GM12873 (cell line): ENCODE results near the gene RAB3B.

Experiments
- TF ChIP-seq, protein P1 (sequence below): IDR thresholded peaks from 2 replicates; pipeline ENCODE4 v1.5.1; 2012; ENCODE audit warnings: low read depth, mild to moderate bottlenecking, moderate library complexity, low read length, control low read depth; ENCODE audit not compliant: insufficient read depth; ENCODE audit errors: missing control alignments

Gene RAB3B

DNA sequence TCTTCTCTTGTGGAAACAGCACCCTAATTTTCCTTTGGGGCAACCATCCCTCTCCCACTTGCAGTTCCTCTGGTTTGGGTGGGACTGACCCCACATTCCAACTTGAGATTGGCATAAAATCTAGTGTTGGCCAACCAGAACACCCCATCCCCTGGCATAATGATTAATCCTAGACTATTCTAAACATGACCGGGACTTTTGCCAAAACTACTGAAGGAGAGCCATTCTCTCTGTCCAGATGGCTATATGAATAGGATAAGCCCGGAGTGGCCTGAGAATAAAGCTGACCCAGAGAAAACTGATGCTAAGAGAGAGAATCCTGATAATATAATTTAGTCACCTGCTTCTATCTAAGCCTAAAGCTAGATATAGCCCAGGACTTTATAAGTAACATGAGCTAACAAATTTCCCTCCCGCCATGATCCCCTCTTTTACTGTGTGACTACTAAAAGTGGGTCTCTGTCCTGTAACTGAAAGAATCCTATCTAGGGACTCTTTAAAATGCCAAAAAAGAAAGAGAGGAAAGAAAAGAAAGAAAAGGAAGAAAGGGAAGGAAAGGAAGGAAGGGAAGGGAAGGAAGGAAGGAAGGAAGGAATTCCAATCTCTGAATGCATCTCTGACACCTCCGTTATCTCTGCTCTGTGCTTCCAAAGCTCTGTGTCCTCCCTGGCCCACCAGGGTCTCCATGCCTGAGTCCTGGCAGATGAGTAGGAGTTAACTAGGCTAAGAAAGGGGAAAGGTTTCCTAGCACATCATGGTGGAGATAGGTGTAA is 84.0 kb downstream of the RAB3B start:
- TF ChIP-seq, protein P1, sequence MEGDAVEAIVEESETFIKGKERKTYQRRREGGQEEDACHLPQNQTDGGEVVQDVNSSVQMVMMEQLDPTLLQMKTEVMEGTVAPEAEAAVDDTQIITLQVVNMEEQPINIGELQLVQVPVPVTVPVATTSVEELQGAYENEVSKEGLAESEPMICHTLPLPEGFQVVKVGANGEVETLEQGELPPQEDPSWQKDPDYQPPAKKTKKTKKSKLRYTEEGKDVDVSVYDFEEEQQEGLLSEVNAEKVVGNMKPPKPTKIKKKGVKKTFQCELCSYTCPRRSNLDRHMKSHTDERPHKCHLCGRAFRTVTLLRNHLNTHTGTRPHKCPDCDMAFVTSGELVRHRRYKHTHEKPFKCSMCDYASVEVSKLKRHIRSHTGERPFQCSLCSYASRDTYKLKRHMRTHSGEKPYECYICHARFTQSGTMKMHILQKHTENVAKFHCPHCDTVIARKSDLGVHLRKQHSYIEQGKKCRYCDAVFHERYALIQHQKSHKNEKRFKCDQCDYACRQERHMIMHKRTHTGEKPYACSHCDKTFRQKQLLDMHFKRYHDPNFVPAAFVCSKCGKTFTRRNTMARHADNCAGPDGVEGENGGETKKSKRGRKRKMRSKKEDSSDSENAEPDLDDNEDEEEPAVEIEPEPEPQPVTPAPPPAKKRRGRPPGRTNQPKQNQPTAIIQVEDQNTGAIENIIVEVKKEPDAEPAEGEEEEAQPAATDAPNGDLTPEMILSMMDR, result no peak

DNA sequence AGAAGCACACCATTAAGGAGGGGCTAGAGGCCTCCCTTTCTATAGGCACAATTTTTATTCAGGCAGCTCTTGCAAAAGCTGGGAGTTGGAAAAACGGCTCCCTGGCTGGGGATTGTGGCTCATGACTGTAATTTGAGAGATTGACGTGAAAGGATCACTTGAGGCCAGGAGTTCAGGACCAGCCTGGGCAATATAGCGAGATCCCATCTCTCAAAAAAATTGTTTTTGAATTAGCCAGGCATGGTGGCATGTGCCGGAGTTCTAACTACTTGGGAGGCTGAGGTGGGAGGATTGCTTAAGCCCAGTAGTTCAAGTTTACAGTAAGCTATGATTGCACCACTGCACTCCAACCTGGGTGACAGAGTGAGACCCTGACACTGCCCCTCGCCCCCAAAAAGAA is 88.0 kb downstream of the RAB3B start:
- TF ChIP-seq, protein P1, result no peak

DNA sequence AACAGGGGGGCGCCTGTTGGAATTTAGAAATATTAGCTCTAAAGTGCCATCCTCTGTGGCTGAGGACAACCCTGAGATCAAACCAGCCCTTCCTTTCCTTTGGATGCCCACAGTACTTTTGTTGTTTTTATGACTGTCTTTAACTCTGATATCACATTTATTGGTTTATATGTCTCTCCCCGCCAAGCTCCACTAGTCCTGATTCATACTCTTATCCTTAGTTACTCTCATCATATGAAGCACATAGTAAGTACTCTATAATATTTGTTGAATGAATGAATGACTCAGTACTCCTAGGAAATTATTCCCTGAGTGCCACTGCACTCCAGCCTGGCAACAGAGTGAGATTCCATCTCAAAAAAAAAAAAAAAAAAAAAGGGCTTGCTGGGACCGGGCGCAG is 89.3 kb downstream of the RAB3B start:
- TF ChIP-seq, protein P1, result no peak

DNA sequence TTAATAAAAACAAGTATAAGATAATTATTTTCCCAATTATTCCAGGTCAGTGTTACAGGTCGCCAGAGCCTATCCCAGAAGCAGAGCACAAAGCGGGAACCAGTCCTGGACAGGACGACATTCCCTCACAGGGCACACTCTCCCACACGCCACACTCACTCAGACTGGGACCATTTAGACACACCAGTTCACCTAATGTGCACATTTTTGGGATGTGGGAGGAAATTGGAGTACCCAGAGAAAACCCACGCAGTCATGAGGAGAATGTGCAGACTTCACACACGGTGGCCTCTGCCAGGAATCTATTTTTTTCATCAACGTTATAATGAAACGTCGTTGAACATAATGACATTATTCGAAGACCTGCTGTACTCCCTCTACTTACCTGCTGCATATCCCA is 91.5 kb downstream of the RAB3B start:
- TF ChIP-seq, protein P1, result no peak

DNA sequence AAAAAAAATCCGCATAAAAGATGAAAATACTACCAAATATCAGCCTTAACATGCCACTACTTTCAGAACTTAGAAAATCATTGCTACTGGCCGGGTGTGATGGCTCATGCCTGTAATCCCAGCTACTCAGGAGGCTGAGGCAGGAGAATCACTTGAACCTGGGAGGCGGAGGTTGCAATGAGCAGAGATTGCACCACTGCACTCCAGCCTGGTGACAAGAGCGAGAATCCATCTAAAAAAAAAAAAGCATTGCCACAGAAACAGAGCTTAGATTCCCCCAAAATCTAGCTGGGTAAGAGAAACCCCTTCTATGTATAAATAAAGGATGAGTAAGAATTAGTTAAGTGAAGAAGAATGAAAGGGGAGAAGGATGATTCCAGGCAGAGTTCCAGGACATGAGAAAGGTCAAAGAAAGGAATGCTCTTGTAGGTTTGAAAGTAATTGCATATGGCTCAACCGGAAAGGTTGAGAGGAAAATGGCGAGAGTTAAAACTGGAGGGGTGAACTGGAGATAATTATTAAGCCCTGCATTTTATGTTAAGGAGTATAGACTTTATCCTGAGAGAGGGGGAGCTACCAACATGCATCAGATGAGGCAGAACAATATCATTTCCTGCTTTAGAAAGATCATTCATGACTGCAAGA is 92.3 kb downstream of the RAB3B start:
- TF ChIP-seq, protein P1, result no peak

DNA sequence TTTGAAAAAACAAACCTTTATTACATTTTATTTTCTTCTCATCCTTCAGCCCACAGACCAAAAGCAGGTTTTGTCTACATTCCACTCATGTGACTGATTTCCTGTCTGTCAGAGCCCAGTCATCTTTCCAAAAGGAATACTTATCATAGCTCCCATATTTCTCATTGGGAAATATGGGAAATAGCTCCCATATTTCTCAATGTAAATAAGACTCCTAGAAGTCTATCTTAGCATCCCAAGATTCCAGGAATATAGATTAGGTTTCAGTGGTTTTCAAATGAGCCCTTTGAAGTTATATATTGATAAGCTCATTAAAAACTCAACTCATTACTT is 92.8 kb downstream of the RAB3B start:
- TF ChIP-seq, protein P1, result no peak

DNA sequence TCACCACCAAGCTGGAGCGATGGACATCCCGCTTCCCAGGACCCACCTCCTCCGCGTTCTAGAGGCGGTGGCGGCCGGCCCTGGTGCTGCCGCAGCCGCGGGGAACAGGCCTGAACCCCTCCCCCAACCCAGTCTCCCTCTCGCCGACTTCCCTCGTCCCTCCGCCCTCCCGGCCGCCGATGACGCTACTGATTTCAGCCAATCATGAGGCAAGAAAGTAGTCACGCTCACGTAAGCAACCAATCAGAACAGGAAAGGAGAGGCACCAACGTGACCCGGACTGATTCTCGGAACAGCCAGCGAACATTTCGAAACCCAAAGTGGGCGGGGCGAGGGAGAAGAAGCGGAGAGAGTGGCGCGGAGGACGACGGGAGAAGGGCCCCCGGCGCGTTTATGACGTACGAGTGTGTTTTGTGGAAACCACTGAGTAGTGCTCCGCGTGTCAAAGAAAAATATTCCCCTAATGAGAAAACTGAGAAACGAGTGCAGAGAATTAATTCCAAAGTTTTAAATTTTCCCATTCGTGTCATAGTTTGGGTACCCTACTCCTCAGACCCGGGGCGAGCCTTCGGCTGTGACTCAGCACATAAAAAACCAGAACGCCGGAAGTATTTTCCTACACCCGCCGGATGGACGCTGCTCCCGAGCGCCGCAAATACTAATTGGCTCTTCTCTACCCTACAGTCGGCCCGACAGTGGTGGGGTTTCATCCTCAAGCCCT is 111.7 kb downstream of the RAB3B start, which contains the start of gene NRDC:
NRDC (minus strand) TSS at position 112 of the 721 bp plus-strand sequence. CDS start 112 bp downstream, outside the sequence.
- TF ChIP-seq, protein P1, result no peak
